GM10266 (cell line): ENCODE measurements around the gene GDF9.

Experiments
- DNase-seq: peaks from one replicate; pipeline ENCODE4 v3.0.0; 2012; ENCODE audit errors: extremely low spot score
- TF ChIP-seq, protein P1 (sequence below): IDR thresholded peaks from 2 replicates; pipeline ENCODE4 v1.5.1; 2012; ENCODE audit warnings: mild to moderate bottlenecking, low read depth; ENCODE audit not compliant: control insufficient read depth, insufficient read depth; ENCODE audit errors: missing control alignments

Gene GDF9

DNA sequence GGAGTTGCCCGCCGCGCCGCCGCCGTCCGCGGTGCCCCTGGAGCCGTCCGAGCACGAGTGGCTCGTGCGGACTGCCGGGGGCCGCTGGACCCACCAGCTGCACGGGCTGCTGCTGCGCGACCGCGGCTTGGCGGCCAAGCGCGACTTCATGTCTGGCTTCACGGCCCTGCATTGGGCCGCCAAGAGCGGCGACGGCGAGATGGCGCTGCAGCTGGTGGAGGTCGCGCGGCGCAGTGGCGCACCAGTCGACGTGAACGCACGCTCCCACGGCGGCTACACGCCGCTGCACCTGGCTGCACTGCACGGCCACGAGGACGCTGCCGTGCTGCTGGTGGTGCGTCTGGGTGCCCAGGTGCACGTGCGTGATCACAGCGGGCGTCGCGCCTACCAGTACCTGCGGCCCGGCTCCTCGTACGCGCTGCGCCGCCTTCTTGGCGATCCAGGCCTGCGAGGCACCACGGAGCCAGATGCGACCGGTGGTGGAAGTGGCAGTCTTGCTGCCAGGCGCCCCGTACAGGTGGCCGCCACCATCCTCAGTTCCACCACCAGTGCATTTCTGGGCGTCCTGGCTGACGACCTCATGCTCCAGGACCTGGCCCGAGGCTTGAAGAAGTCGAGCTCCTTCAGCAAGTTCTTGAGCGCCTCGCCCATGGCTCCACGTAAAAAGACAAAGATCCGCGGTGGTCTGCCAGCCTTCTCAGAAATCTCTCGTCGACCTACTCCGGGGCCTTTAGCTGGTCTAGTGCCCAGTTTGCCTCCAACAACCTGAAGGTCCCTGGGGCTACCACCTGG lies 51.6 kb downstream of the GDF9 start:
- DNase-seq: no peak
- TF ChIP-seq, protein P1, sequence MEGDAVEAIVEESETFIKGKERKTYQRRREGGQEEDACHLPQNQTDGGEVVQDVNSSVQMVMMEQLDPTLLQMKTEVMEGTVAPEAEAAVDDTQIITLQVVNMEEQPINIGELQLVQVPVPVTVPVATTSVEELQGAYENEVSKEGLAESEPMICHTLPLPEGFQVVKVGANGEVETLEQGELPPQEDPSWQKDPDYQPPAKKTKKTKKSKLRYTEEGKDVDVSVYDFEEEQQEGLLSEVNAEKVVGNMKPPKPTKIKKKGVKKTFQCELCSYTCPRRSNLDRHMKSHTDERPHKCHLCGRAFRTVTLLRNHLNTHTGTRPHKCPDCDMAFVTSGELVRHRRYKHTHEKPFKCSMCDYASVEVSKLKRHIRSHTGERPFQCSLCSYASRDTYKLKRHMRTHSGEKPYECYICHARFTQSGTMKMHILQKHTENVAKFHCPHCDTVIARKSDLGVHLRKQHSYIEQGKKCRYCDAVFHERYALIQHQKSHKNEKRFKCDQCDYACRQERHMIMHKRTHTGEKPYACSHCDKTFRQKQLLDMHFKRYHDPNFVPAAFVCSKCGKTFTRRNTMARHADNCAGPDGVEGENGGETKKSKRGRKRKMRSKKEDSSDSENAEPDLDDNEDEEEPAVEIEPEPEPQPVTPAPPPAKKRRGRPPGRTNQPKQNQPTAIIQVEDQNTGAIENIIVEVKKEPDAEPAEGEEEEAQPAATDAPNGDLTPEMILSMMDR: no peak

DNA sequence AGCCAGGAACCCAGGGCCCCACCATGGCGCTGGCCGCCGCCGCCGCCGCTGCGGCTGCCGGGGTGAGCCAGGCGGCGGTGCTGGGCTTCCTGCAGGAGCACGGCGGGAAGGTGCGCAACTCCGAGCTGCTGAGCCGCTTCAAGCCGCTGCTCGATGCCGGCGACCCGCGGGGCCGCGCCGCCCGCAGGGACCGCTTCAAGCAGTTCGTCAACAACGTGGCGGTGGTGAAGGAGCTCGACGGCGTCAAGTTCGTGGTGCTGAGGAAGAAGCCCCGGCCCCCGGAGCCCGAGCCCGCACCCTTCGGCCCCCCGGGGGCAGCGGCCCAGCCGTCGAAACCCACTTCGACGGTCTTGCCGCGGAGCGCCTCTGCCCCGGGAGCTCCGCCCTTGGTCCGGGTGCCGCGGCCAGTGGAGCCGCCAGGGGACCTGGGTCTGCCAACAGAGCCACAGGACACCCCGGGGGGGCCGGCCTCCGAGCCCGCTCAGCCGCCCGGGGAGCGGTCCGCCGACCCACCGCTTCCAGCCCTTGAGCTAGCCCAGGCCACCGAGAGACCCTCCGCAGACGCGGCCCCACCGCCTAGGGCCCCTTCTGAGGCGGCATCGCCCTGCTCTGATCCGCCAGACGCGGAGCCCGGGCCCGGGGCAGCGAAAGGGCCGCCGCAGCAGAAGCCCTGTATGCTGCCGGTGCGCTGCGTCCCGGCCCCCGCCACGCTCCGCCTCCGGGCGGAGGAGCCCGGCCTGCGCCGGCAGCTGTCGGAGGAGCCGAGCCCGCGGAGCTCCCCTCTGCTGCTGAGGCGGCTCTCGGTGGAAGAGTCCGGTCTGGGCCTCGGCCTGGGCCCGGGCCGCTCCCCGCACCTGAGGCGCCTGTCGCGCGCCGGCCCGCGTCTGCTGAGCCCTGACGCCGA lies 52.4 kb downstream of the GDF9 start:
- TF ChIP-seq, protein P1: no peak

DNA sequence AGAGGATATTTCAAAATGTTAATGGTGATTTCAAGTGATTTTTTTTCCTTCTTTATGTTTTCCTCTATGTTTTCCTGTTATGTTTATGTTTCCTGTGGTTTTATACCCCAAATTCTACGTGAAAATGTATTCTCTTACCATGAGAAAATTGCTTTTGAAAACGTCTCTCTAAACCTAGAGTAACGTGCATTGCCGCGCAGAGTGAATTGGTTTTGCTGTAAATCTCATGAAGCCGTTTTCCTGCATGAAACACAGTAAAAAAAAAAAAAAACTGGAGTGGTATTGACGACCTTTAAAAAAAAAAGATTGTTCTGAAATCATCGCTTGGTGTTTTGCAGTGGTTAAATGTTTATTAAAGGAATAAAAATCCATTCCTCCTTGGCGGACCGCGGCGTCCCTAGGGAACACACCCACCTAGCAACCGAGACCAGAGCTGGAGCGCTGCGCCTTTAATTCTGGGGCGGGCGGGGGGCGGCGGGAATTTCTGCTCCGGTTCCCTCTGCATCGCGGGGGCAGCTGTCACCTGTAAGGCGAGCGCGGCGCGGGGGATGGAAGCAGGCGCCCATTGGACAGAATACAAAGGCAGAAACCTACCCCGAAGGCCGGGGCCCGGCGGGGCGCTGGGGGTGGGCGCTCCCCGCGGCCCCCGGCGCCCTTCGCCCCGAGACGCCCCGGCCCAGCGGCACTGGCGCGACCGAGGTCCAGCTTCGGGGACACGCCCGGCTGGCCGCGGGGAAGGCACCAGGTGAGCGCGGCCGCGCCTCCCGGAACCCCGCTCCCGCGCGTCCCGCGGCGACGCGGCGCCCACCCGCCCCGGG lies 53.3 kb downstream of the GDF9 start, which contains the start of gene SOWAHA:
SOWAHA (plus strand) TSS at position 522 of the 818 bp plus-strand sequence. CDS start 320 bp downstream, outside the sequence.
- DNase-seq: peak; percentile 56
- TF ChIP-seq, protein P1: no peak

More for the DNA sequence above, 52.4 kb downstream of the GDF9 start:
- peak; percentile 72 for DNase-seq

DNA sequence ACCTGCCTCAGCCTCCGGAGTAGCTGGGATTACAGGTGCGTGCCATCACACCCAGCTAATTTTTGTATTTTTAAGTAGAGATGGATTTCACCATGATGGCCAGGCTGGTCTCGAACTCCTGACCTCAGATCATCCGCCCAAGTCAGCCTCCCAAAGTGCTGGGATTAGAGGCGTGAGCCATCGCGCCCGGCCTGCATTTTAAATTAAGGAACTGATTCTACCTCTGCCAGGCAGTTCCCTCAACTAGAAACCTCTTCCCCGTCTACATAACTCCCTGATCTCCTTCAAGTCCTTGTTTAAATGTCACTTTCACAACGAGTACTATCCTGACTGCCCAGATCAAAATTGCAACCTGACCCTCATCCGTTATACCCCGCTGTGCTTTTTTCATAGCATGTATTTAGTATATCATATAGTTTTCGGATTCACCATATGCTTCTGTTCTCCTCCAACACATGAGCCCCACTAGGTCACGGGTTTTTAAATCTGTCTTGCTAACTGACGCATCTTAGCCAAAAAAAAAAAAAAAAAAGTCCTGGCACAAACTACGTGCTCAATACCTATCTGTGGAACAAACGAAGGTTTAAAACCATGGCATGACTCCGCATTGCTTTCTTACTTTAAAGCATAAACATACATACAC lies 54.0 kb downstream of the GDF9 start:
- DNase-seq: no peak
- TF ChIP-seq, protein P1: no peak
